Neural crest cell (in vitro differentiated cells): Measurements from ENCODE around the gene PSKH1. TPM values are rescaled to one million over a fixed set of nuclear protein-coding genes. Genes with fewer than 3 reads are reported as not detected.
A peak's percentile ranks its signal among the peaks of the same experiment; 100 is the strongest.

ENCODE experiments used
- DNase-seq: peaks from one replicate; pipeline ENCODE4 v3.0.0; 2021; ENCODE audit warnings: low read depth, mixed read lengths, low spot score
- H3K27ac Mint-ChIP-seq: one replicate; pipeline ENCODE4 v1.8.0; 2021; ENCODE audit warnings: mild to moderate bottlenecking, mixed read lengths; ENCODE audit not compliant: unreplicated experiment
- H3K27me3 Mint-ChIP-seq: 2 replicates; pipeline ENCODE4 v1.8.0; 2021; ENCODE audit warnings: low read depth, mild to moderate bottlenecking, mixed read lengths
- H3K36me3 Mint-ChIP-seq: 2 replicates; pipeline ENCODE4 v1.8.0; 2021; ENCODE audit warnings: low read depth, mild to moderate bottlenecking, mixed read lengths
- H3K4me1 Mint-ChIP-seq: 2 replicates; pipeline ENCODE4 v1.8.0; 2021; ENCODE audit warnings: mixed read lengths
- H3K4me3 Mint-ChIP-seq: one replicate; pipeline ENCODE4 v1.8.0; 2021; ENCODE audit warnings: mild to moderate bottlenecking, mixed read lengths
- H3K9me3 Mint-ChIP-seq: 2 replicates; pipeline ENCODE4 v1.8.0; 2021; ENCODE audit warnings: mixed read lengths
- CTCF ChIP-seq: fragments of 200-600 bp; sonication (generic); conservative IDR thresholded peaks from 2 replicates; pipeline ENCODE4 v1.5.0; 2021; ENCODE audit warnings: antibody characterized with exemption, mild to moderate bottlenecking
- total RNA-seq: library from RNA; stranded (reverse); gene quantifications from 2 replicates; pipeline ENCODE4 v1.2.1, GENCODE V29; 2021

PSKH1 gene
- total RNA-seq, 1 donor from 2014 or later: 41.5 TPM

- Mint-ChIP-seq H3K36me3 (no peaks in the 10 kb centered on the region), H3K4me1 (peaks cover 51% of the 10 kb centered on the region), H3K9me3 (no peaks in the 10 kb centered on the region), H3K27me3 (no peaks in the 10 kb centered on the region), H3K27ac (peak within 1 kb of the TSS; percentile 97), H3K4me3 (peak within 1 kb of the TSS; percentile 98)
- TF ChIP-seq CTCF: no peak
- peak; percentile 96 for DNase-seq
Observed at GRCh38 chr16:67846320-67847063, 46.6 kb upstream of the PSKH1 start, which contains the start of gene NUTF2. NUTF2 (plus strand) TSS chr16:67846933; CDS start chr16:67865131, 18,198 bp downstream.

DNA sequence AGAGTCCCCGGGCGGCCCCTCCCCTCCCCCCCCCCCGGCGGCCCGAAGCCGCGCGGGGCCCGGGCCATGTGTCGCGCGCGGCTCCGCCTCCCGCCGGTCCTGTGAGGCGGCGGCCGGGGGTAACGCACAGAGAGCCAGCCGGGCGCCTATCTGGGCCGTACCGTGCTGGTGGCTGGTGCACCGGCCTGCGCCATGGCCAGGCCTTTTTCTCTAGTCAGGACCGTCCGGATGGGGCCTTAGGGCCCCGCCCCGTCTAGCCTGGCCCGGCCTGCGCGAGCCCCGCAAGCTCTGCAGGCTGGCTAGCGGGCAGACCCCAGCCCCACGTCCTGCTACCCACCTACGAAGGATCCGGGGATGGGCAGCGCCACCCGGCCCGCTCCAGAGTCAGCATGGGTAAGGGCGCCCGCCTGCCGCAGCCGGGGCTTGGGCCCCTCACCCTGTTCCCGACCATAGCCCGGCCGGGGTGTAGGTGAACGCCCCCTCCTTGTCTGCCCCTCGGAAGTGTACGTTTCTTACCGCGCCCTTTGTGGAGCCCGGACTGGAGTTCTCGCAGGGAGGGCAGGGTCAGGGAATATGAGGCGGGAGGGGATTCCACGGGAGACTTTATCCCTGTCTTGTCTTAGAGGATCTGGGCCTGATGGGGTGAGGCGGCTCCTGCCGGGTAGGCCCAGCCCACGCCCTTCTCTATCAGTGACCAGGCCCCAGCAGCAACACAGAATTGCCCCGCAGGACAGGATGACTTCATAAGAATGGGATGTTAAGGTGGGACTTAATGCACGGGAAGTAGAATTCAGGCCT is 45.8 kb upstream of the PSKH1 start, which contains the start of gene CENPT:
TSS of gene CENPT (minus strand) at position 630 of the 798 bp plus-strand sequence. CDS start 13,834 bp downstream, outside the sequence.
- H3K4me1 Mint-ChIP-seq: peaks cover 46% of the 10 kb centered on the region
- H3K4me3 Mint-ChIP-seq: peak within 1 kb of the TSS; percentile 98
- H3K9me3 Mint-ChIP-seq: no peaks in the 10 kb centered on the region
- no peak for DNase-seq
- TF ChIP-seq CTCF: no peak
- no peaks in the 10 kb centered on the region for H3K27me3 Mint-ChIP-seq
- no peaks in the 10 kb centered on the region for H3K36me3 Mint-ChIP-seq
- H3K27ac Mint-ChIP-seq: peak within 1 kb of the TSS; percentile 97

DNA sequence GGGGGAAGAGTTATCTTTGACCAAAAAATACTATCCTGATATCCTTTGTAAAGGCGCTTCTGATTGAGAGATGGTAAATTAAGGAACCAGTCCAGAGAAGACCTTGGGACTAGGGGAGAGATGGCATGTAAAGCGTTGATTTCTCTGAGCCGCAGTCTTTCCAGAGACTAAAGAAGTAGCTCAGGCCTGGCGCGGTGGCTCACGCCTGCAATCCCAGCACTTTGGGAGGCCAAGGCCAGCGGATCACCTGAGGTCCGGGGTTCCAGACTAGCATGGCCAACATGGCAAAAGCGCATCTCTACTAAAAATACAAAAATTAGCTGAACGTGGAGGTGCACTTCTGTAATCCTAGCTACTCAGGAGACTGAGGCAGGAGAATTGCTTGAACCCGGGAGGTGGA is 44.9 kb upstream of the PSKH1 start:
- peaks cover 41% of the 10 kb centered on the region for H3K4me1 Mint-ChIP-seq
- peak overlapping the region; percentile 98 for H3K4me3 Mint-ChIP-seq
- TF ChIP-seq CTCF: no peak
- H3K27me3 Mint-ChIP-seq: no peaks in the 10 kb centered on the region
- no peaks in the 10 kb centered on the region for H3K36me3 Mint-ChIP-seq
- no peaks in the 10 kb centered on the region for H3K9me3 Mint-ChIP-seq
- no peak for DNase-seq
- H3K27ac Mint-ChIP-seq: no peak overlapping the region

DNA sequence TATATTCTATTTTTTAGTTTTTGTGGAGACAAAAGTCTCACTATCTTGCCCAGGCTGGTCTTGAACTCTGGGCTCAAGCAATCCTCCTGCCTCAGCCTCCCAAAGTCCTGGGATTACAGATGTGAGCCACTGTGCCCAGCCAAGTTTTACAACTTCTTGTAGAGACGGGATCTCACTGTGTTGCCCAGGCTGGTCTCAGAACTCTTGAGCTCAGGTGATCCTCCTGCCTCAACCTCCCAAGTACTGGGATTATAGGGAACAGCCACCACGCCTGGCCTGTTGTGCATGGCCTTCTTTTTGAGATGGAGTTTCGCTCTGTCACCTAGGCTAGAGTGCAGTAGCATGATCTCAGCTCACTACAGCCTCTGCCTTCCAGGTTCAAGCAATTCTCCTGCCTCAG is 39.4 kb upstream of the PSKH1 start:
- no peaks in the 10 kb centered on the region for H3K9me3 Mint-ChIP-seq
- no peaks in the 10 kb centered on the region for H3K27me3 Mint-ChIP-seq
- no peaks in the 10 kb centered on the region for H3K36me3 Mint-ChIP-seq
- no peak for TF ChIP-seq CTCF
- no peak overlapping the region for H3K27ac Mint-ChIP-seq
- peaks cover 23% of the 10 kb centered on the region for H3K4me1 Mint-ChIP-seq
- H3K4me3 Mint-ChIP-seq: no peak overlapping the region
- DNase-seq: no peak

DNA sequence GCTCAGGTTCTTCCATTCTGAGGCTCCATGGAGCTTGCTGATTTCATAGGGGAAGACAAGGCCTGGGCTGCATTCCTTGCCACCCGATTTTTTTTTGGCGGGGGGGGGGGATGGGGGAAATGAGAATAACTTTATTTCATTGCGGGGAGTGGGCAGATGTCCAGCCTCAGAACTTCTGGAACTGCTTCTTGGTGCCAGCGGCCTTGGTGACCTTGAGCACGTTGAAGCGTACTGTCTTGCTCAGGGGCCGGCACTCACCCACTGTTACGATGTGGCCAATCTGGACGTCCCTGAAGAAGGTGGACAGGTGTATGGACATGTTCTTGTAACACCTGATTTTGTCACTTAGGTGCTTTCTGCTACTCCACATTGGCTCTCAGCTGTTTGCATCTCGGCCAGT is 37.3 kb upstream of the PSKH1 start:
- Mint-ChIP-seq H3K27ac (no peak overlapping the region), H3K4me1 (peaks cover 24% of the 10 kb centered on the region), H3K4me3 (no peak overlapping the region), H3K36me3 (no peaks in the 10 kb centered on the region), H3K9me3 (no peaks in the 10 kb centered on the region), H3K27me3 (no peaks in the 10 kb centered on the region)
- no peak for TF ChIP-seq CTCF
- DNase-seq: no peak
